Thoracic aorta (tissue), 2 donors: ENCODE results near the gene KCNH2. TPM values are rescaled to one million over a fixed set of nuclear protein-coding genes. Genes with fewer than 3 reads are reported as not detected.

Experiments
- ATAC-seq: fragments of 150-250 bp; one replicate; pipeline ENCODE4 v1.8.0; 2017; ENCODE audit warnings: low read depth; ENCODE audit not compliant: insufficient number of reproducible peaks, low FRiP score
- DNase-seq: peaks from one replicate; pipeline ENCODE4 v3.0.0-alpha.2; 2020; ENCODE audit warnings: low spot score
- H3K27ac ChIP-seq, 2 donors: fragments of 200-600 bp; sonication (generic); 1 replicate in 1 of 2; 2 replicates in 1 of 2; pipeline ENCODE4 v1.5.1; 2016; ENCODE audit warnings: mild to moderate bottlenecking in 2 of 2, moderate library complexity in 2 of 2
- H3K27me3 ChIP-seq: fragments of 200-600 bp; sonication (generic); replicated peaks from 2 replicates; pipeline ENCODE4 v1.6.0; 2016; ENCODE audit warnings: mild to moderate bottlenecking; ENCODE audit not compliant: insufficient read depth
- H3K36me3 ChIP-seq: fragments of 200-600 bp; sonication (generic); one replicate; pipeline ENCODE4 v1.5.1; 2016
- H3K4me1 ChIP-seq, 2 donors: fragments of 200-600 bp; sonication (generic); 1 replicate in 1 of 2; 2 replicates in 1 of 2; pipeline versions ENCODE4 v1.5.1 to v1.6.0; 2016; ENCODE audit warnings: low read depth in 2 of 2, mild to moderate bottlenecking in 1 of 2; ENCODE audit not compliant: control insufficient read depth in 1 of 2
- H3K4me3 ChIP-seq: fragments of 200-600 bp; sonication (generic); 2 replicates; pipeline ENCODE4 v1.5.1; 2016; ENCODE audit warnings: mild to moderate bottlenecking
- H3K9me3 ChIP-seq: fragments of 200-600 bp; sonication (generic); 2 replicates; pipeline ENCODE4 v1.5.1; 2016
- total RNA-seq, 2 donors: library from RNA; depleted of rRNA; stranded (reverse); fragments of >200 nt; gene quantifications; one replicate each; pipeline versions ENCODE4 v1.1.0 to v1.2.3, GENCODE V29; 2016
- TF ChIP-seq, protein P1 (sequence below): fragments of 200-600 bp; sonication (generic); IDR thresholded peaks from one replicate; pipeline ENCODE4 v1.5.1; 2019; ENCODE audit warnings: antibody characterized with exemption

KCNH2 gene
- total RNA-seq, 2 donors from 2014 or later = 1.2 TPM; not detected in 1

DNA sequence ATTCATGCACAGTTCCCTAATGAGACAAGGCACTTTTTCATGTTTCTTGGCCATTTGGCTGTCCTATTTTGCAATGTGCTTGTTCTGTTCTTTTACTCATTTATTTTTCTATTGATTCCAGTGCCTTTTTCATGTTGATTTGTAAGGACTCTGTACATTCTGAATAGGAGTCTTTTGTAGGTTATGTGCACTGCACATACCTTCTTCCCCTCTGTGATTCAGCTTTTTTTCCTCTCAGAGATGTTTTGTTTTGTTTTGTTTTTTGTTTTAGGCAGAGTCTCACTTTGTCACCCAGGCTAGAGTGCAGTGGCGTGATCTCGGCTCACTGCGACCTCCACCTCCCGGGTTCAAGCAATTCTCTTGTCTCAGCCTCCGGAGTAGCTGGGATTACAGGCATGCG is 59.7 kb downstream of the KCNH2 start:
- H3K36me3 ChIP-seq = no peaks in the 10 kb centered on the region
- no peaks in the 10 kb centered on the region for H3K27me3 ChIP-seq
- no peak overlapping the region for H3K4me3 ChIP-seq
- no peaks in the 10 kb centered on the region for H3K4me1 ChIP-seq
- no peak for ATAC-seq
- DNase-seq = no peak
- TF ChIP-seq, protein P1, sequence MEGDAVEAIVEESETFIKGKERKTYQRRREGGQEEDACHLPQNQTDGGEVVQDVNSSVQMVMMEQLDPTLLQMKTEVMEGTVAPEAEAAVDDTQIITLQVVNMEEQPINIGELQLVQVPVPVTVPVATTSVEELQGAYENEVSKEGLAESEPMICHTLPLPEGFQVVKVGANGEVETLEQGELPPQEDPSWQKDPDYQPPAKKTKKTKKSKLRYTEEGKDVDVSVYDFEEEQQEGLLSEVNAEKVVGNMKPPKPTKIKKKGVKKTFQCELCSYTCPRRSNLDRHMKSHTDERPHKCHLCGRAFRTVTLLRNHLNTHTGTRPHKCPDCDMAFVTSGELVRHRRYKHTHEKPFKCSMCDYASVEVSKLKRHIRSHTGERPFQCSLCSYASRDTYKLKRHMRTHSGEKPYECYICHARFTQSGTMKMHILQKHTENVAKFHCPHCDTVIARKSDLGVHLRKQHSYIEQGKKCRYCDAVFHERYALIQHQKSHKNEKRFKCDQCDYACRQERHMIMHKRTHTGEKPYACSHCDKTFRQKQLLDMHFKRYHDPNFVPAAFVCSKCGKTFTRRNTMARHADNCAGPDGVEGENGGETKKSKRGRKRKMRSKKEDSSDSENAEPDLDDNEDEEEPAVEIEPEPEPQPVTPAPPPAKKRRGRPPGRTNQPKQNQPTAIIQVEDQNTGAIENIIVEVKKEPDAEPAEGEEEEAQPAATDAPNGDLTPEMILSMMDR = no peak
- H3K27ac ChIP-seq = no peak overlapping the region
- H3K9me3 ChIP-seq = no peaks in the 10 kb centered on the region

GRCh38 chr7:150917969-150918368 is 60.2 kb downstream of the KCNH2 start:
- H3K4me3 ChIP-seq = no peak overlapping the region
- no peaks in the 10 kb centered on the region for H3K36me3 ChIP-seq
- no peak for DNase-seq
- H3K4me1 ChIP-seq = no peaks in the 10 kb centered on the region
- H3K27ac ChIP-seq = no peak overlapping the region
- no peaks in the 10 kb centered on the region for H3K27me3 ChIP-seq
- no peak for ATAC-seq
- TF ChIP-seq, protein P1 = no peak
- H3K9me3 ChIP-seq = no peaks in the 10 kb centered on the region

- H3K27me3 ChIP-seq = no peaks in the 10 kb centered on the region
- DNase-seq = no peak
- H3K27ac ChIP-seq = no peak overlapping the region
- TF ChIP-seq, protein P1 = no peak
- no peak for ATAC-seq
- no peaks in the 10 kb centered on the region for H3K4me1 ChIP-seq
- H3K9me3 ChIP-seq = no peaks in the 10 kb centered on the region
- H3K36me3 ChIP-seq = no peaks in the 10 kb centered on the region
- H3K4me3 ChIP-seq = no peak overlapping the region
Measured at GRCh38 chr7:150916670-150917069, 61.5 kb downstream of the KCNH2 start.

DNA sequence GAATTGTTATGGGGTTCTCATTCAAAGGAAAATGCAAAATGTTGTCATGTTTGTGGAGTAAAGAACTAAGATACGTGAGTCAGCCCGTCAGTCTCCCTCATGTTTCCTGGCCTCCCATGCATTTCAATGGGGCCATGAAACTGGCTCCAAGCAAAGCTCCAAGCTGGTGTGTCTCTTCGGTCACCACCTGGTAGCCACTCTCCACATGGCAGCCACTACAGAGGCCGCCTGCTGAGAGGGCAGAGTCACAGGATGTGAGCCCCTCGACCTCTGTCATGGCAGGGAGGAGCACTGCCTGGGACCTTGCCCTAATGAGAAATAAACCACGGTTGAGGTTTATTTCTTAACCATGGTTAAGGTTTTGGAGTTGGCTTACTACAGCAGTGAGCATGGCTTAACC is 63.2 kb downstream of the KCNH2 start:
- H3K4me3 ChIP-seq = no peak overlapping the region
- no peak for ATAC-seq
- no peak for DNase-seq
- no peaks in the 10 kb centered on the region for H3K36me3 ChIP-seq
- no peaks in the 10 kb centered on the region for H3K27me3 ChIP-seq
- H3K27ac ChIP-seq = no peak overlapping the region
- H3K9me3 ChIP-seq = no peaks in the 10 kb centered on the region
- TF ChIP-seq, protein P1 = no peak
- no peaks in the 10 kb centered on the region for H3K4me1 ChIP-seq

DNA sequence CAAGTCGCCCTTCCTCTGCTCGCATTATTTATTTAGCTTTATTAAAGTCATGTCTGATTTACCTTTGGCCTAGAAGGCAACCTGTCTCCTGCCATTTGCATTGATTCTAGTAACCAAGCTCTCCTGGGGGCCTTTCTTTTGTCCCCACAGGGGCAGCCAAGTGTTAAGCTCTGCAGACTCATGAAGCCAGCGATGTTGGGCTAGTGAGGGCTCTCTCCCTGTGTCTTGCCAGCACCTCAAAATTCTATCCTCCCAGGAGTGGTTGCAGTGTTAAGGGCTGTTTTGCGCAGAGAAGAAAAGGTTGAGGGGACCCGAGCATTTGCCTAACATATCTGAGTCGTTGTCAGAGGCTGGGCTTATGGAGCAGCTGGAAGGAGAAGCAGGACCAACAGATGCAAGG is 63.9 kb downstream of the KCNH2 start:
- TF ChIP-seq, protein P1 = no peak
- H3K4me3 ChIP-seq = no peak overlapping the region
- H3K4me1 ChIP-seq = no peaks in the 10 kb centered on the region
- H3K9me3 ChIP-seq = no peaks in the 10 kb centered on the region
- ATAC-seq (no peak), DNase-seq (no peak)
- H3K27ac ChIP-seq = no peak overlapping the region
- H3K27me3 ChIP-seq = no peaks in the 10 kb centered on the region
- H3K36me3 ChIP-seq = no peaks in the 10 kb centered on the region
